HCT116 (cell line): ENCODE measurements around the gene SEC14L1. TPM values are rescaled to one million over a fixed set of nuclear protein-coding genes. Genes with fewer than 3 reads are reported as not detected.

Source experiments
- ATAC-seq: fragments of 200-7000 bp; cut with Tn5 transposase; 2 replicates; pipeline ENCODE4 v1.9.1; 2020; ENCODE audit warnings: mild to moderate bottlenecking, moderate library complexity
- BruUV-seq: library from RNA; stranded (reverse); fragments of 400-500 nt; replicated peaks from 2 replicates; lab custom pipeline; 2021; lab: Mats Ljungman, UMichigan
- CTCF ChIA-PET: fragments of 300-600 bp; sonication (Branson Sonifier 250); formaldehyde crosslinking; loops from one replicate; lab custom pipeline; 2021; ENCODE audit warnings: antibody characterized with exemption; lab: Charles Lee
- POLR2A ChIA-PET: fragments of 300-600, 350-600 bp; sonication (Branson Sonifier 250); formaldehyde crosslinking; loops from one replicate; lab custom pipeline; 2021; ENCODE audit warnings: antibody characterized with exemption; lab: Charles Lee
- RAD21 ChIA-PET, 2 experiments: fragments of 300-600 bp; sonication (Branson Sonifier 250); formaldehyde crosslinking; loops; one replicate each; lab custom pipeline; 2023; ENCODE audit warnings: low total read pairs in 2 of 2; ENCODE audit not compliant: uncharacterized antibody in 2 of 2, unreplicated experiment in 2 of 2, low non-redundant PET in 1 of 2; lab: Charles Lee
- DNase-seq: peaks from one replicate; pipeline ENCODE4 v3.0.0-alpha.2; 2010; ENCODE audit warnings: low read depth, low spot score
- H2AFZ ChIP-seq: fragments of 200-600 bp; shearing (Covaris generic), sonication (generic); 2 replicates; pipeline ENCODE4 v1.6.1; 2017; ENCODE audit warnings: low read depth, mixed run types, mixed read lengths, antibody characterized with exemption, low read length; ENCODE audit not compliant: poor library complexity, severe bottlenecking
- H3K27ac ChIP-seq: 2 replicates; pipeline ENCODE4 v1.5.1; 2012; ENCODE audit warnings: low read depth, low read length
- H3K27me3 ChIP-seq: fragments of 200-600 bp; sonication (generic); 2 replicates; pipeline ENCODE4 v1.6.1; 2016; ENCODE audit warnings: mixed run types, low read length, mixed read lengths; ENCODE audit not compliant: insufficient read depth
- H3K36me3 ChIP-seq, 2 experiments: fragments of 200-500 bp in 1 of 2; fragments of 200-600 bp in 1 of 2; sonication (Bioruptor generic) in 1 of 2; sonication (generic) in 1 of 2; 2 replicates each; pipeline versions ENCODE4 v1.5.1 to v1.6.1; 2014 to 2016; ENCODE audit warnings: low read length in 2 of 2, inconsistent platforms in 1 of 2, mixed read lengths in 1 of 2, mixed run types in 1 of 2; ENCODE audit not compliant: insufficient read depth in 2 of 2, control insufficient read depth in 1 of 2
- H3K4me1 ChIP-seq, 2 experiments: fragments of 200-600 bp in 1 of 2; sonication (generic) in 1 of 2; 2 replicates each; pipeline versions ENCODE4 v1.5.1 to v1.6.1; 2012 to 2017; ENCODE audit warnings: low read length in 2 of 2, inconsistent platforms in 1 of 2, mild to moderate bottlenecking in 1 of 2, mixed read lengths in 1 of 2, mixed run types in 1 of 2, moderate library complexity in 1 of 2; ENCODE audit not compliant: insufficient read depth in 2 of 2, control insufficient read depth in 1 of 2
- H3K4me2 ChIP-seq: fragments of 200-600 bp; sonication (generic); 2 replicates; pipeline ENCODE4 v1.6.1; 2017; ENCODE audit warnings: mixed run types, low read length, mixed read lengths
- H3K4me3 ChIP-seq, 2 experiments: fragments of 200-600 bp in 1 of 2; sonication (generic) in 1 of 2; replicated peaks in 1 of 2; 2 replicates each; pipeline ENCODE4 v1.5.1; 2011 to 2016; ENCODE audit warnings: low read length in 2 of 2, control low read depth in 1 of 2, low read depth in 1 of 2, mild to moderate bottlenecking in 1 of 2, mixed read lengths in 1 of 2, mixed run types in 1 of 2
- H3K79me2 ChIP-seq: fragments of 200-600 bp; sonication (generic); 2 replicates; pipeline ENCODE4 v1.6.1; 2017; ENCODE audit warnings: mild to moderate bottlenecking, mixed run types, low read length, moderate library complexity, mixed read lengths; ENCODE audit not compliant: insufficient read depth
- H3K9ac ChIP-seq: fragments of 200-600 bp; sonication (generic); 2 replicates; pipeline ENCODE4 v1.6.1; 2016; ENCODE audit warnings: low read length, mixed read lengths
- H3K9me2 ChIP-seq: fragments of 200-600 bp; sonication (generic), shearing (Covaris generic); 2 replicates; pipeline ENCODE4 v1.6.1; 2017; ENCODE audit warnings: mixed run types, mild to moderate bottlenecking, moderate library complexity; ENCODE audit not compliant: insufficient read depth
- H3K9me3 ChIP-seq, 2 experiments: fragments of 200-500 bp in 1 of 2; fragments of 200-600 bp in 1 of 2; sonication (Bioruptor generic) in 1 of 2; sonication (generic) in 1 of 2; 2 replicates each; pipeline ENCODE4 v1.6.1; 2014 to 2017; ENCODE audit warnings: low read length in 2 of 2, mixed read lengths in 2 of 2, inconsistent platforms in 1 of 2, low read depth in 1 of 2, mild to moderate bottlenecking in 1 of 2, mixed run types in 1 of 2, moderate library complexity in 1 of 2; ENCODE audit not compliant: control insufficient read depth in 1 of 2, insufficient read depth in 1 of 2
- H4K20me1 ChIP-seq: fragments of 200-600 bp; sonication (generic), shearing (Covaris generic); 2 replicates; pipeline ENCODE4 v1.6.1; 2017; ENCODE audit warnings: mixed run types, mild to moderate bottlenecking, moderate library complexity; ENCODE audit not compliant: insufficient read depth
- CBX3 ChIP-seq: IDR thresholded peaks from 2 replicates; pipeline ENCODE4 v1.6.1; 2012; ENCODE audit warnings: low read depth
- EGR1 ChIP-seq: IDR thresholded peaks from 2 replicates; pipeline ENCODE4 v1.6.1; 2012; ENCODE audit warnings: low read depth
- ELF1 ChIP-seq: IDR thresholded peaks from 2 replicates; pipeline ENCODE4 v1.6.1; 2012; ENCODE audit warnings: low read depth, borderline replicate concordance
- EZH2 ChIP-seq: fragments of 200-600 bp; sonication (generic); IDR thresholded peaks from 2 replicates; pipeline ENCODE4 v1.6.1; 2017; ENCODE audit warnings: antibody characterized with exemption, mixed run types
- EZH2phosphoT487 ChIP-seq: fragments of 200-600 bp; IDR thresholded peaks from 2 replicates; pipeline ENCODE4 v1.6.1; 2018; ENCODE audit warnings: antibody characterized with exemption, borderline replicate concordance
- FOSL1 ChIP-seq: IDR thresholded peaks from 2 replicates; pipeline ENCODE4 v1.6.1; 2012; ENCODE audit warnings: low read depth
- JUND ChIP-seq: IDR thresholded peaks from 2 replicates; pipeline ENCODE4 v1.6.1; 2012
- ZNF274 ChIP-seq: fragments of 200-500 bp; sonication (Bioruptor generic); IDR thresholded peaks from 2 replicates; pipeline ENCODE4 v1.6.1; 2014; ENCODE audit warnings: mild to moderate bottlenecking, low read depth, low read length, inconsistent platforms
- intact Hi-C: fragments of 100-400 bp; cut with micrococcal nuclease; formaldehyde crosslinking; loops from 2 replicates; pipeline ENCODE4 v1.10.0; 2022
- total RNA-seq: library from RNA; stranded (reverse); gene quantifications from one replicate; pipeline ENCODE4 v1.2.1, GENCODE V29; 2021; ENCODE audit not compliant: unreplicated experiment
- TF ChIP-seq, protein P1 (sequence below): IDR thresholded peaks from 2 replicates; pipeline ENCODE4 v1.6.1; 2012
- TF ChIP-seq, protein P2 (sequence below): IDR thresholded peaks from 2 replicates; pipeline ENCODE4 v1.6.1; 2011; ENCODE audit warnings: mild to moderate bottlenecking, low read length, moderate library complexity; ENCODE audit not compliant: insufficient replicate concordance; ENCODE audit errors: extremely low read depth

The SEC14L1 gene
- total RNA-seq, 1 experiment from 2014 or later, result 59.7 TPM

GRCh38 chr17:77247609-77248008 lies 106.8 kb downstream of the SEC14L1 start:
- H3K4me2 ChIP-seq, result peak overlapping the region; percentile 83
- H3K27ac ChIP-seq, result no peak overlapping the region
- H2AFZ ChIP-seq, result peak overlapping the region; percentile 44
- peak overlapping the region in 1 of 2 experiments; percentile 53; a peak in 1 of 4 replicates for H3K4me3 ChIP-seq
- intact Hi-C loops, result loop anchor here (1.0 to 5.0 kb wide), 4 partner anchors 161 to 375 kb away; no protein-coding TSS in a partner anchor
- H3K27me3 ChIP-seq, result no peaks in the 10 kb centered on the region
- H3K4me1 ChIP-seq, result peaks cover 0 to 18% of the 10 kb centered on the region in 2 experiments; a peak in 1 of 4 replicates
- no peaks in the 10 kb centered on the region for H3K9me3 ChIP-seq
- H3K79me2 ChIP-seq, result no peaks in the 10 kb centered on the region
- TF ChIP-seq ZNF274 (no peak), CBX3 (no peak), EZH2phosphoT487 (no peak), FOSL1 (no peak), EGR1 (no peak), EZH2 (no peak), JUND (no peak), ELF1 (no peak)
- TF ChIP-seq, protein P1, sequence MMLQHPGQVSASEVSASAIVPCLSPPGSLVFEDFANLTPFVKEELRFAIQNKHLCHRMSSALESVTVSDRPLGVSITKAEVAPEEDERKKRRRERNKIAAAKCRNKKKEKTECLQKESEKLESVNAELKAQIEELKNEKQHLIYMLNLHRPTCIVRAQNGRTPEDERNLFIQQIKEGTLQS, result no peak
- TF ChIP-seq, protein P2, sequence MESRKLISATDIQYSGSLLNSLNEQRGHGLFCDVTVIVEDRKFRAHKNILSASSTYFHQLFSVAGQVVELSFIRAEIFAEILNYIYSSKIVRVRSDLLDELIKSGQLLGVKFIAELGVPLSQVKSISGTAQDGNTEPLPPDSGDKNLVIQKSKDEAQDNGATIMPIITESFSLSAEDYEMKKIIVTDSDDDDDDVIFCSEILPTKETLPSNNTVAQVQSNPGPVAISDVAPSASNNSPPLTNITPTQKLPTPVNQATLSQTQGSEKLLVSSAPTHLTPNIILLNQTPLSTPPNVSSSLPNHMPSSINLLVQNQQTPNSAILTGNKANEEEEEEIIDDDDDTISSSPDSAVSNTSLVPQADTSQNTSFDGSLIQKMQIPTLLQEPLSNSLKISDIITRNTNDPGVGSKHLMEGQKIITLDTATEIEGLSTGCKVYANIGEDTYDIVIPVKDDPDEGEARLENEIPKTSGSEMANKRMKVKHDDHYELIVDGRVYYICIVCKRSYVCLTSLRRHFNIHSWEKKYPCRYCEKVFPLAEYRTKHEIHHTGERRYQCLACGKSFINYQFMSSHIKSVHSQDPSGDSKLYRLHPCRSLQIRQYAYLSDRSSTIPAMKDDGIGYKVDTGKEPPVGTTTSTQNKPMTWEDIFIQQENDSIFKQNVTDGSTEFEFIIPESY, result no peak
- ATAC-seq (peak; percentile 9), DNase-seq (no peak)
- H3K9me2 ChIP-seq, result no peaks in the 10 kb centered on the region
- no peak overlapping the region for H3K9ac ChIP-seq
- no TSS peak for BruUV-seq
- H3K36me3 ChIP-seq, result no peaks in the 10 kb centered on the region
- ChIA-PET CTCF (interaction anchor here (0.6 to 1.2 kb wide), 8 partner anchors 9 to 198 kb away, joined by 3 to 8 read pairs (median 3); no protein-coding TSS in a partner anchor), POLR2A (interaction anchor here (1.0 kb wide), 1 partner anchor 161 kb away, joined by 4 read pairs; no protein-coding TSS in a partner anchor), RAD21 (no interaction called here)
- H4K20me1 ChIP-seq, result no peaks in the 10 kb centered on the region
